OCI-LY1 (cell line): Measurements from ENCODE around the gene IER3.

Experiments
- H2AFZ ChIP-seq: fragments of 200-600 bp; sonication (generic), shearing (Covaris generic); 2 replicates; pipeline ENCODE4 v1.6.0; 2014; ENCODE audit warnings: antibody characterized with exemption, mild to moderate bottlenecking, low read length
- H3F3A ChIP-seq: fragments of 200-600 bp; sonication (generic), shearing (Covaris generic); 2 replicates; pipeline ENCODE4 v1.6.0; 2014; ENCODE audit warnings: mild to moderate bottlenecking, antibody characterized with exemption, low read length, moderate library complexity; ENCODE audit not compliant: insufficient read depth
- H3K27ac ChIP-seq: fragments of 200-600 bp; sonication (generic); 2 replicates; pipeline ENCODE4 v1.5.1; 2014; ENCODE audit warnings: low read length, mixed run types, mild to moderate bottlenecking, low read depth; ENCODE audit not compliant: poor library complexity, severe bottlenecking
- H3K27me3 ChIP-seq: fragments of 200-600 bp; sonication (generic); 2 replicates; pipeline ENCODE4 v1.6.0; 2014; ENCODE audit warnings: antibody characterized with exemption, mild to moderate bottlenecking, low read length, moderate library complexity; ENCODE audit not compliant: insufficient read depth
- H3K36me3 ChIP-seq: fragments of 200-600 bp; sonication (generic); 2 replicates; pipeline ENCODE4 v1.6.1; 2014; ENCODE audit warnings: mild to moderate bottlenecking, antibody characterized with exemption, low read length, moderate library complexity, mixed read lengths; ENCODE audit not compliant: insufficient read depth
- H3K4me1 ChIP-seq: fragments of 200-600 bp; sonication (generic); 2 replicates; pipeline ENCODE4 v1.5.1; 2014; ENCODE audit warnings: mild to moderate bottlenecking, low read length, moderate library complexity; ENCODE audit not compliant: insufficient read depth, severe bottlenecking
- H3K4me2 ChIP-seq: fragments of 200-600 bp; sonication (generic), shearing (Covaris generic); 2 replicates; pipeline ENCODE4 v1.6.1; 2014; ENCODE audit warnings: low read length
- H3K4me3 ChIP-seq: fragments of 200-600 bp; sonication (generic); 2 replicates; pipeline ENCODE4 v1.5.1; 2014; ENCODE audit warnings: low read length, low read depth, mild to moderate bottlenecking, mixed read lengths; ENCODE audit not compliant: poor library complexity, severe bottlenecking
- H3K79me2 ChIP-seq: fragments of 200-600 bp; shearing (Covaris generic); 2 replicates; pipeline ENCODE4 v1.6.1; 2016; ENCODE audit warnings: mixed run types, low read length, mixed read lengths; ENCODE audit not compliant: insufficient read depth
- H3K9ac ChIP-seq: fragments of 200-600 bp; sonication (generic), shearing (Covaris generic); 2 replicates; pipeline ENCODE4 v1.6.1; 2014; ENCODE audit warnings: mild to moderate bottlenecking, low read length, mixed read lengths
- H3K9me2 ChIP-seq: fragments of 200-600 bp; sonication (generic), shearing (Covaris generic); 2 replicates; pipeline ENCODE4 v1.6.1; 2014; ENCODE audit warnings: low read depth, mild to moderate bottlenecking, low read length, mixed read lengths
- H3K9me3 ChIP-seq: fragments of 200-600 bp; shearing (Covaris generic); 2 replicates; pipeline ENCODE4 v1.6.1; 2014; ENCODE audit warnings: low read length, mixed read lengths
- H4K20me1 ChIP-seq: fragments of 200-600 bp; sonication (generic), shearing (Covaris generic); 2 replicates; pipeline ENCODE4 v1.6.0; 2016; ENCODE audit warnings: mild to moderate bottlenecking, low read length; ENCODE audit not compliant: insufficient read depth
- EZH2 ChIP-seq: fragments of 200-600 bp; sonication (generic), shearing (Covaris generic); IDR thresholded peaks from 2 replicates; pipeline ENCODE4 v1.8.0; 2017; ENCODE audit warnings: borderline replicate concordance, mixed run types, mild to moderate bottlenecking, antibody characterized with exemption, low read length, moderate library complexity, mixed read lengths
- TF ChIP-seq, protein P1 (sequence below): fragments of 200-600 bp; sonication (generic), shearing (Covaris generic); IDR thresholded peaks from 2 replicates; pipeline ENCODE4 v1.5.1; 2017; ENCODE audit warnings: mild to moderate bottlenecking, antibody characterized with exemption, low read length, moderate library complexity, mixed read lengths

Gene IER3

DNA sequence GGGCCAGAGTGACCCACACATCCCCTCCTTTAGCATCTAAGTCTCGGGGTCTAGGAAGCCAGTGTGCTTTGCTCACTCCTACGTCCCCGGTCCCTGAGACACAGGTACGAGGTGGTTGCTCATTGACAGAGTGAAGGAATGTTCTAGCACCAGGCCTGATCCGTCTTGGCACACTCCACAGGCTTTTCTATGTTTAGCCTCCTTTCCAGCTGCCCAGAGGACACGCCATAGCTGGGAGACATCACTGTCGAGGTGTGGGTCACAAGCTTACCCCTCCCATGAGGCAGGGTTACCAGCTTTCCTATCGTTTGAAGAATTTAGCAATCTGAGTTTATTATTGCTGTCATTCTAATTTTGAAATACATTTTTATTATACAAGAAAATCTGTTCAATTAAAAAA, 30.4 kb upstream of the IER3 start:
- Histone ChIP-seq H3K79me2 (no peaks in the 10 kb centered on the region), H3K4me2 (no peak overlapping the region), H3K9ac (no peak overlapping the region), H3K4me3 (no peak overlapping the region), H3F3A (no peaks in the 10 kb centered on the region), H3K27ac (no peak overlapping the region), H3K9me2 (no peaks in the 10 kb centered on the region), H3K4me1 (no peaks in the 10 kb centered on the region), H3K9me3 (no peaks in the 10 kb centered on the region), H4K20me1 (no peaks in the 10 kb centered on the region), H3K27me3 (no peaks in the 10 kb centered on the region; the same call in 1 of the 2 replicates), H3K36me3 (no peaks in the 10 kb centered on the region), H2AFZ (no peak overlapping the region)
- TF ChIP-seq, protein P1, sequence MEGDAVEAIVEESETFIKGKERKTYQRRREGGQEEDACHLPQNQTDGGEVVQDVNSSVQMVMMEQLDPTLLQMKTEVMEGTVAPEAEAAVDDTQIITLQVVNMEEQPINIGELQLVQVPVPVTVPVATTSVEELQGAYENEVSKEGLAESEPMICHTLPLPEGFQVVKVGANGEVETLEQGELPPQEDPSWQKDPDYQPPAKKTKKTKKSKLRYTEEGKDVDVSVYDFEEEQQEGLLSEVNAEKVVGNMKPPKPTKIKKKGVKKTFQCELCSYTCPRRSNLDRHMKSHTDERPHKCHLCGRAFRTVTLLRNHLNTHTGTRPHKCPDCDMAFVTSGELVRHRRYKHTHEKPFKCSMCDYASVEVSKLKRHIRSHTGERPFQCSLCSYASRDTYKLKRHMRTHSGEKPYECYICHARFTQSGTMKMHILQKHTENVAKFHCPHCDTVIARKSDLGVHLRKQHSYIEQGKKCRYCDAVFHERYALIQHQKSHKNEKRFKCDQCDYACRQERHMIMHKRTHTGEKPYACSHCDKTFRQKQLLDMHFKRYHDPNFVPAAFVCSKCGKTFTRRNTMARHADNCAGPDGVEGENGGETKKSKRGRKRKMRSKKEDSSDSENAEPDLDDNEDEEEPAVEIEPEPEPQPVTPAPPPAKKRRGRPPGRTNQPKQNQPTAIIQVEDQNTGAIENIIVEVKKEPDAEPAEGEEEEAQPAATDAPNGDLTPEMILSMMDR = no peak
- TF ChIP-seq EZH2 = no peak

DNA sequence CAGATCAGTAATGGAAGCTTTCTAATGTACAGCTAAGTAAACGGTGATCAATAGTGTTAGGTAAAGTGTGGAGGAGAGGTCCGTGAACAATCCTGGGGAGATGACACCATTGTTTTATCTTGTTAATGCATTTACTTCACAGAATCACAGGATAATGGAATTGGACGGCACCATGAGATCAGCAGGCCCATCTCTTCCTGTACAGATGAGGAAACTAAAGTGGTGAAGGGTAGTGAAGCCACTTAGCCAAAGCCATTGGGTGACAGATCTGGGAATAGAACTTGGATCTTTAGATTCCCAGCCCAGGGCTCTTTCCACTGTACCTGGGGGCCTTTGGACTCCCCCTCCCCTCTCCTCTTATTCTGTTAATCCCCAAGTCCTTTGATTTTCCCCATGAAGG, 26.2 kb upstream of the IER3 start:
- H3K9ac ChIP-seq = no peak overlapping the region
- no peaks in the 10 kb centered on the region for H3K36me3 ChIP-seq
- H3F3A ChIP-seq = no peaks in the 10 kb centered on the region
- no peak overlapping the region for H3K4me3 ChIP-seq
- H3K27me3 ChIP-seq = no peaks in the 10 kb centered on the region; the same call in 1 of the 2 replicates
- no peak overlapping the region for H2AFZ ChIP-seq
- H3K9me3 ChIP-seq = no peaks in the 10 kb centered on the region
- H3K9me2 ChIP-seq = no peaks in the 10 kb centered on the region
- no peaks in the 10 kb centered on the region for H4K20me1 ChIP-seq
- H3K4me1 ChIP-seq = no peaks in the 10 kb centered on the region
- H3K79me2 ChIP-seq = no peaks in the 10 kb centered on the region
- TF ChIP-seq EZH2 = no peak
- TF ChIP-seq, protein P1 = no peak
- no peak overlapping the region for H3K27ac ChIP-seq
- H3K4me2 ChIP-seq = no peak overlapping the region

DNA sequence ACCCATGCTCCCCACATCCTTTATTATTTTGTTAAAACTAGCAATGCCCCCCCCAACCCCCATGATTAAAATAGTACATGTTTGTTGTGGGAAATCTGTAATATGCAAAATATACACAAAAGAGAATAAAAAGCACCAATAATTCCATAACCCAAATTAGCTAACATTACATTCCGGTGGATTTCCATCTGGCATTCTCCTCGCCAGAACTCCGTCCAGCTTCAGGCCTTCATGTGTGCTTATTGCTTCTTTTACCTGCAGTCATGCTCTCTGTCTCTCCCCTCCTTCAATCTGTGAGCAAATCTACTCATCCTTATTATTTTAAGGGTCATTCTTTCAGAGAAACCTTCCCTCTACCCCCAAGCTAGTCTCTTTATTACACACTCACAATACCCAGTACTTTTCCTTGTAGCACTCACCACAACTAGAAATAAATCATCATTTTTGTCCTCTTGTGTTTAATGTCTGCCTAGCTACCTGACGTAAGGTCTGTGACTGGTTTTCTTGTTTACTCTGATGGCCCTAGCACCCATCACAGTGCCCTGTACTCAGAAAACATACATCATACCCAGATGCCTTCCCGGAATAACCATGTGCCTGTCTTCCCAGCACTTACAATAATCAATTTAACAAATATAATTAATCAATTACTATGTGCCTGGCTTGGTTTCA, 25.6 kb upstream of the IER3 start:
- Histone ChIP-seq H3K9me3 (no peaks in the 10 kb centered on the region), H3K36me3 (no peaks in the 10 kb centered on the region), H3K4me2 (no peak overlapping the region), H3K9ac (no peak overlapping the region), H3K79me2 (no peaks in the 10 kb centered on the region), H3K27me3 (no peaks in the 10 kb centered on the region; the same call in 1 of the 2 replicates), H3F3A (no peaks in the 10 kb centered on the region), H3K9me2 (no peaks in the 10 kb centered on the region), H3K27ac (no peak overlapping the region), H4K20me1 (no peaks in the 10 kb centered on the region), H2AFZ (no peak overlapping the region), H3K4me1 (no peaks in the 10 kb centered on the region), H3K4me3 (no peak overlapping the region)
- TF ChIP-seq EZH2 = no peak
- TF ChIP-seq, protein P1 = no peak
